GM23248 (cell line): ENCODE measurements around the gene SPON2.

Source experiments
- EZH2 ChIP-seq: fragments of 200-600 bp; sonication (generic); IDR thresholded peaks from 2 replicates; pipeline ENCODE4 v1.6.1; 2018; ENCODE audit warnings: antibody characterized with exemption, mild to moderate bottlenecking; ENCODE audit not compliant: insufficient read depth, poor library complexity, severe bottlenecking
- EZH2phosphoT487 ChIP-seq: fragments of 200-600 bp; sonication (generic); IDR thresholded peaks from 2 replicates; pipeline ENCODE4 v1.6.1; 2018; ENCODE audit warnings: antibody characterized with exemption, moderate library complexity, mild to moderate bottlenecking, low read depth; ENCODE audit not compliant: insufficient read depth

DNA sequence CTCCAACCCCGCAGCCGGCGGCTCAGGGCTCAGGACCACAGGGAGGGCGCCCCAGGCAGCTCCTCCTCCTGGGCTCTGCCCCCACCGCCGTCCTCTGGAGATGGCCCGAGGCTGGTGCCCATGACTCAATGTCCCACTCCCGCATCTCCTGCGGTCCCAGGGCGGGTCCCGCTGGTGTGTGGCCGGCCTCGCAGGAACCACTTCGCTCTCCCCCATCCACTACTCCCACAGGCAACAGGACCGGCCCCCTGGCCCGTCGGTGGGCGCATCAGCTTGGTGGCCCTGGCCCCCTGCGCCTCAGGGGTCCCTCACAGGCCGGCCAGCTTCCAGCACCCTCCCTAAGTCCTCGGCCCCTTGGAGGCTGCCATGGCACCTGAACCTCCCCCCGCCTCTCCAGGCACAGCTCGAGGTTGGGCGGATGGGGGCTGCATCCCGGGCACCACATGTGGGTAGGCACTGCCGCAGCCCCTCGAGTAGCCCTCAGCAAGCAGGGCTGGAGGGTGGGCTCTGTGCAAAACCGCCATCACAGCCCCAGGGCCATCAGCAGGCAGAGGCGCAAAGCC is 22.8 kb upstream of the SPON2 start:
- TF ChIP-seq EZH2 (no peak), EZH2phosphoT487 (no peak)
